Measurements from ENCODE around the gene PLCB1.

Gene PLCB1

GRCh38 chr20:8321001-8321400 is 188.9 kb downstream of the PLCB1 start:
- H3K4me3 ChIP-seq (ENCODE audit: low read depth, low read length): no peak overlapping the region
- no peak for DNase-seq (ENCODE audit: low read depth)
- TF ChIP-seq CTCF (IDR thresholded peaks at IDR 0.05; ENCODE audit: low read depth, low read length, missing control alignments): no peak
- in situ Hi-C loops (cut with HindIII; ENCODE audit: low sequenced_read_pairs): no loop called here

- in situ Hi-C loops (cut with HindIII; ENCODE audit: low sequenced_read_pairs): no loop called here
- TF ChIP-seq CTCF (IDR thresholded peaks at IDR 0.05; ENCODE audit: low read depth, low read length, missing control alignments): no peak
- no peak overlapping the region for H3K4me3 ChIP-seq (ENCODE audit: low read depth, low read length)
- DNase-seq (ENCODE audit: low read depth): no peak
These were observed 190.7 kb downstream of the PLCB1 start for GRCh38 chr20:8322662-8323217.

GRCh38 chr20:8326191-8326590 is 194.1 kb downstream of the PLCB1 start:
- H3K4me3 ChIP-seq (ENCODE audit: low read depth, low read length): no peak overlapping the region
- in situ Hi-C loops (cut with HindIII; ENCODE audit: low sequenced_read_pairs): no loop called here
- TF ChIP-seq CTCF (IDR thresholded peaks at IDR 0.05; ENCODE audit: low read depth, low read length, missing control alignments): no peak
- DNase-seq (ENCODE audit: low read depth): no peak

- no peak overlapping the region for H3K4me3 ChIP-seq (ENCODE audit: low read depth, low read length)
- no peak for DNase-seq (ENCODE audit: low read depth)
- in situ Hi-C loops (cut with HindIII; ENCODE audit: low sequenced_read_pairs): no loop called here
- TF ChIP-seq CTCF (IDR thresholded peaks at IDR 0.05; ENCODE audit: low read depth, low read length, missing control alignments): no peak
These were observed 194.8 kb downstream of the PLCB1 start for GRCh38 chr20:8326899-8327298.

- in situ Hi-C loops (cut with HindIII; ENCODE audit: low sequenced_read_pairs): no loop called here
- H3K4me3 ChIP-seq (ENCODE audit: low read depth, low read length): no peak overlapping the region
- DNase-seq (ENCODE audit: low read depth): no peak
- no peak for TF ChIP-seq CTCF (IDR thresholded peaks at IDR 0.05; ENCODE audit: low read depth, low read length, missing control alignments)
These were observed 196.1 kb downstream of the PLCB1 start for GRCh38 chr20:8328189-8328588.

- TF ChIP-seq CTCF (IDR thresholded peaks at IDR 0.05; ENCODE audit: low read depth, low read length, missing control alignments): no peak
- in situ Hi-C loops (cut with HindIII; ENCODE audit: low sequenced_read_pairs): no loop called here
- no peak overlapping the region for H3K4me3 ChIP-seq (ENCODE audit: low read depth, low read length)
- no peak for DNase-seq (ENCODE audit: low read depth)
These were observed 198.3 kb downstream of the PLCB1 start for GRCh38 chr20:8330319-8330784.
